ENCODE results near the gene RPP25. TPM values are rescaled to one million over a fixed set of nuclear protein-coding genes. Genes with fewer than 3 reads are reported as not detected.

Gene RPP25
- polyA plus RNA-seq, 2 of the 4 experiments (the other 2 are of a cell fraction): 8.8 to 13.7 TPM

- TF ChIP-seq REST (IDR thresholded peaks at IDR 0.05) (no peak), HOXB5 (CRISPR knock-in tag; IDR thresholded peaks at IDR 0.05) (no peak), SREBF2 (IDR thresholded peaks at IDR 0.05) (no peak), ESRRA (IDR thresholded peaks at IDR 0.05; ENCODE audit: borderline replicate concordance, low read length) (no peak), FOSL2 (IDR thresholded peaks at IDR 0.05) (no peak), FOSL2 (CRISPR knock-in tag; IDR thresholded peaks at IDR 0.05) (no peak), CHD4 (IDR thresholded peaks at IDR 0.05; ENCODE audit: borderline replicate concordance) (no peak), MAFK (IDR thresholded peaks at IDR 0.05; ENCODE audit: partially characterized antibody) (no peak), NFE2L2 (conservative IDR thresholded peaks at IDR 0.05; ENCODE audit: low read length) (no peak), HES2 (IDR thresholded peaks at IDR 0.05) (no peak), POLR2A (IDR thresholded peaks at IDR 0.05; ENCODE audit: low read length) (no peak), HEYL (CRISPR knock-in tag; IDR thresholded peaks at IDR 0.05) (no peak)
- TF ChIP-seq, protein P1, sequence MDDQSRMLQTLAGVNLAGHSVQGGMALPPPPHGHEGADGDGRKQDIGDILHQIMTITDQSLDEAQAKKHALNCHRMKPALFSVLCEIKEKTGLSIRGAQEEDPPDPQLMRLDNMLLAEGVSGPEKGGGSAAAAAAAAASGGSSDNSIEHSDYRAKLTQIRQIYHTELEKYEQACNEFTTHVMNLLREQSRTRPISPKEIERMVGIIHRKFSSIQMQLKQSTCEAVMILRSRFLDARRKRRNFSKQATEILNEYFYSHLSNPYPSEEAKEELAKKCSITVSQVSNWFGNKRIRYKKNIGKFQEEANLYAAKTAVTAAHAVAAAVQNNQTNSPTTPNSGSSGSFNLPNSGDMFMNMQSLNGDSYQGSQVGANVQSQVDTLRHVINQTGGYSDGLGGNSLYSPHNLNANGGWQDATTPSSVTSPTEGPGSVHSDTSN (IDR thresholded peaks at IDR 0.05): no peak
- TF ChIP-seq, protein P2, sequence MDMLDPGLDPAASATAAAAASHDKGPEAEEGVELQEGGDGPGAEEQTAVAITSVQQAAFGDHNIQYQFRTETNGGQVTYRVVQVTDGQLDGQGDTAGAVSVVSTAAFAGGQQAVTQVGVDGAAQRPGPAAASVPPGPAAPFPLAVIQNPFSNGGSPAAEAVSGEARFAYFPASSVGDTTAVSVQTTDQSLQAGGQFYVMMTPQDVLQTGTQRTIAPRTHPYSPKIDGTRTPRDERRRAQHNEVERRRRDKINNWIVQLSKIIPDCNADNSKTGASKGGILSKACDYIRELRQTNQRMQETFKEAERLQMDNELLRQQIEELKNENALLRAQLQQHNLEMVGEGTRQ (IDR thresholded peaks at IDR 0.05): no peak
- TF ChIP-seq, protein P3, sequence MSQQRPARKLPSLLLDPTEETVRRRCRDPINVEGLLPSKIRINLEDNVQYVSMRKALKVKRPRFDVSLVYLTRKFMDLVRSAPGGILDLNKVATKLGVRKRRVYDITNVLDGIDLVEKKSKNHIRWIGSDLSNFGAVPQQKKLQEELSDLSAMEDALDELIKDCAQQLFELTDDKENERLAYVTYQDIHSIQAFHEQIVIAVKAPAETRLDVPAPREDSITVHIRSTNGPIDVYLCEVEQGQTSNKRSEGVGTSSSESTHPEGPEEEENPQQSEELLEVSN (IDR thresholded peaks at IDR 0.05; ENCODE audit: borderline replicate concordance, low read depth): no peak
- no peak for ATAC-seq
- no peak for DNase-seq (ENCODE audit: low read depth in 1 of 2, low spot score in 1 of 2)
- POLR2A ChIA-PET: no interaction called here
- 67% methylated on average over 4 of the region's 4 CpGs for WGBS (ENCODE audit: missing lambda C conversion rate)
- FAIRE-seq: no peak
- H3K4me3 ChIP-seq: no peak overlapping the region
- CTCF ChIA-PET: interaction anchor here (1.5 to 2.0 kb wide), 3 partner anchors 9 to 47 kb away, joined by 4 to 6 read pairs (median 5); no protein-coding TSS in a partner anchor
- no peak overlapping the region for H3K27ac ChIP-seq
- peaks cover 7% of the 10 kb centered on the region; the same call in 2 of the 3 replicates for H3K4me1 ChIP-seq
- no peak overlapping the region for H3K4me2 ChIP-seq
- H3K9me3 ChIP-seq: no peaks in the 10 kb centered on the region
Observed at GRCh38 chr15:74997141-74997540, 40.6 kb upstream of the RPP25 start.

DNA sequence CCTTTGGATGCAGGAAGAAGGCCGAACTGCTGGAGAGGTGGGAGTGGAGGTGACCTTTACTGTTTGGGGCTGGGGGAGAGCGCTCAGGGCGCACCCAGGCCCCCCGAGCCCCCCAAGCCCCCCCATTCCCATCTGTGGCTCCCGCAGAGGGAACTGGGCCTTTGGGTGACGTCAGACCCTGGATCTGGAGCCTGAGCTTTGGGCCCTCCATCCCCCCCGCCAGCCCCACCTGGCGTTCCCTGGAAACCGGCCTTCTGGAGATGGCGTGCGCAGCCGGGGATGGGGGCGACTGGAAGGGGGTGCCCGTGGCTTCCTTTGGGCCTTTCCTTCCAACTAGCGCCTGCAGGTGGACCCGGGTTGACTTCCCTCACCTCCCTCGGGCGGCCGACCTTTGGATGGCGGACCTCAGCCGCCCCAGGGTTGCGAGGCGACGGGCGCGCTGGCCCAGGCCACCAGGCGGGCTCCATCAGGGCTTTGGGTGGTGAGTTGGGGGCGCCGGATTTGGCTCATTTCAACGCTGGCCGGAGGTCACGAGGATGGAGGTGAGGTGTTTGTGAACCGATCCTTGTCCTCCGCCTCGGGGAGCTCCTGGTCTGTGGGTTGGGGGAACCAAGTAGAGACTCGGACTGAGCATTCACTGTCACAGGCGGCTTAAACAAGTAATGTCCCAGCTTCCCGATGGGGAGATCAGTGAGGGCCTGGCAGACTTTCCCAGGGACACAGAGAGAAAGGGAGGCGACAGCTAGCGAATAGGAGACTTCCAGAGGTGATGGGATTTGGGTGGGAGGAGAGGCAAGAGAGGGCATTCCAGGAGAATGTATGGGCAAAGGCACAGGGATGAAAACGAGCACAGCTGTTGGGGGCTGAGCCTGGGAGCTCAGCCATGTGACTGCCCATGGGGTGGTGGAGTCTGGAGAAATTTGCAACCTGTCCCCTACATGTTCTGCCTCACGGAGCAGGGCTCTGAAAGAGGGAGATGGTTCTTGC lies 39.5 kb upstream of the RPP25 start:
- FAIRE-seq: no peak
- POLR2A ChIA-PET: interaction anchor here (1.3 to 1.8 kb wide), 4 partner anchors 27 to 456 kb away, joined by 3 to 14 read pairs (median 7); partner anchors contain the start of genes PPCDC and RPP25
- TF ChIP-seq RCOR1 (IDR thresholded peaks at IDR 0.05; ENCODE audit: low read depth, low read length) (no peak), RARB (CRISPR knock-in tag; IDR thresholded peaks at IDR 0.05) (no peak), CBX2 (IDR thresholded peaks at IDR 0.05; ENCODE audit: borderline replicate concordance, low read depth) (no peak), PHF8 (IDR thresholded peaks at IDR 0.05; ENCODE audit: borderline replicate concordance, low read depth) (no peak), REST (IDR thresholded peaks at IDR 0.05) (no peak), ZFP36 (IDR thresholded peaks at IDR 0.05; ENCODE audit: borderline replicate concordance, partially characterized antibody) (no peak), HES2 (IDR thresholded peaks at IDR 0.05) (no peak), HOXA7 (CRISPR knock-in tag; IDR thresholded peaks at IDR 0.05) (no peak), EHMT2 (IDR thresholded peaks at IDR 0.05; ENCODE audit: low read depth) (no peak), ZSCAN20 (CRISPR knock-in tag; IDR thresholded peaks at IDR 0.05) (no peak), CHD4 (IDR thresholded peaks at IDR 0.05; ENCODE audit: borderline replicate concordance) (no peak), HEYL (CRISPR knock-in tag; IDR thresholded peaks at IDR 0.05) (no peak), HDAC2 (IDR thresholded peaks at IDR 0.05) (no peak)

More for the DNA sequence above, 39.5 kb upstream of the RPP25 start:
- DNase-seq (ENCODE audit: low read depth in 1 of 2, low spot score in 1 of 2) (no peak), ATAC-seq (no peak; a peak in 2 of 6 replicates)
- 55% methylated on average over 24 of the region's 42 CpGs for WGBS (ENCODE audit: missing lambda C conversion rate)
- Histone ChIP-seq H3K4me1 (peaks cover 7% of the 10 kb centered on the region; the same call in 2 of the 3 replicates), H3K27ac (peak overlapping the region; percentile 80 to 89), H3K4me2 (peak overlapping the region; percentile 89), H3K4me3 (peak overlapping the region; percentile 73), H3K9me3 (no peaks in the 10 kb centered on the region)
- CTCF ChIA-PET: interaction anchor here (0.8 to 2.8 kb wide), 8 partner anchors 8 to 45 kb away, joined by 3 to 13 read pairs (median 4); partner anchors contain the start of genes PPCDC and RPP25
